Measurements from ENCODE around the gene LACRT.

The LACRT gene

GRCh38 chr12:54631988-54632728 is 2.5 kb downstream of the LACRT start:
- no peak for DNase-seq

GRCh38 chr12:54631551-54631950 is 3.1 kb downstream of the LACRT start:
- no peak for DNase-seq

GRCh38 chr12:54629925-54630324 is 4.8 kb downstream of the LACRT start:
- DNase-seq: no peak

GRCh38 chr12:54628186-54628846 is 6.4 kb downstream of the LACRT start:
- no peak for DNase-seq

- DNase-seq: no peak
These were observed 7.4 kb downstream of the LACRT start for GRCh38 chr12:54627304-54627703.

- no peak for DNase-seq
These were observed 9.1 kb downstream of the LACRT start for GRCh38 chr12:54625598-54625997.

- DNase-seq: no peak
These were observed 10.1 kb downstream of the LACRT start for GRCh38 chr12:54624315-54625279.

GRCh38 chr12:54622463-54623183 is 12.1 kb downstream of the LACRT start:
- DNase-seq: no peak

- no peak for DNase-seq
These were observed 17.6 kb downstream of the LACRT start for GRCh38 chr12:54616933-54617680.

GRCh38 chr12:54612225-54612750 is 22.4 kb downstream of the LACRT start:
- DNase-seq: no peak

- no peak for DNase-seq
These were observed 23.0 kb downstream of the LACRT start for GRCh38 chr12:54611715-54612149.

- DNase-seq: no peak
These were observed 25.9 kb downstream of the LACRT start for GRCh38 chr12:54608769-54609168.

- no peak for DNase-seq
These were observed 26.5 kb downstream of the LACRT start for GRCh38 chr12:54608156-54608555.

GRCh38 chr12:54606556-54606955 is 28.1 kb downstream of the LACRT start:
- no peak for DNase-seq

- DNase-seq: no peak
These were observed 29.3 kb downstream of the LACRT start for GRCh38 chr12:54605138-54605970.

GRCh38 chr12:54604436-54604835 is 30.3 kb downstream of the LACRT start:
- DNase-seq: no peak

- DNase-seq: no peak
These were observed 30.8 kb downstream of the LACRT start for GRCh38 chr12:54603872-54604271.

- peak; percentile 67 for DNase-seq
These were observed 31.4 kb downstream of the LACRT start for GRCh38 chr12:54603173-54603814.

- DNase-seq: no peak
These were observed 32.0 kb downstream of the LACRT start for GRCh38 chr12:54602661-54603060.

- DNase-seq: no peak
These were observed 32.9 kb downstream of the LACRT start for GRCh38 chr12:54601841-54602240.

Measured in NCI-H345 (cell line).